HG03196 (cell line): ENCODE measurements around the gene BNIP3.

Experiments
- ATAC-seq: cut with Tn5 transposase; IDR thresholded peaks from one replicate; pipeline ENCODE4 v1.9.1; 2021; ENCODE audit not compliant: unreplicated experiment

The BNIP3 gene

DNA sequence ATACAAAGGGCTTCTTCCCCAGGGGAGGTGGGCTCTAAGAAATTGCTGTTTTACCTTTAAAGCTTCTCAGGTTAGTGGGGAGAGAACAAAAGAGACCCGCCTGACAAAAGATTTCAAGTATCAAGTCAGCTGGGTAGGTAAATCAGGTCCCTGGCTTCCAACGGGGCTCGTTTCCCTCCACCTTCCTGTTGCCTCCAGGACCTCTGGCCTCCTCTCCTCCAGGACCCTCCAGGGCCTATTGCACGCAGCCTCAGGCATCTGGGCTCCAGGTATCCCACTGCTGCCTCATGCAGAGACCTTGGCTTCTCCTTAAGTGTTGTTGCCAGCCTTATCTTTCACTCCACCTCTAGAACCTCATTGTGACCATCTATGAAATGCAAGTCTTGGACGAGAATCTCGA lies 2.9 kb downstream of the BNIP3 start:
- no peak for ATAC-seq

DNA sequence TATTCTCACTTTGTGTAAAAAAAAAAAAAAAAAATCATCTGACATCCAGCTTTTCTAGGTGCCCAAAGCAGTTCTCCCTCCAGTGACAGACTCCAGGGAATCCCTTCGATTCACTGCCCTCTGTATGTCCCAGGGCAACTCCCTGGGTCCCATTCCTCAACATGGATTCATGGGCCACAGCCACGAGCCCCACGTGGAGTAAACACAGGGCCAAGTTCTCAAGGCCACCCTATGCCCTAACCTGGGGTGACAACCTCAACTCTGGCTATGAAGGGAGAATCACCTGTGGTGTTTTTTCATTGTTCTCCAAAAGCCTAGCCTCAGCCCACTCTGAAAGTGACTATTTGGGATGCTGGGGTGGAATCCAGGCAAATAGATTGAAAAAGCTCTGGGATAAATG lies 3.4 kb downstream of the BNIP3 start:
- ATAC-seq: no peak

DNA sequence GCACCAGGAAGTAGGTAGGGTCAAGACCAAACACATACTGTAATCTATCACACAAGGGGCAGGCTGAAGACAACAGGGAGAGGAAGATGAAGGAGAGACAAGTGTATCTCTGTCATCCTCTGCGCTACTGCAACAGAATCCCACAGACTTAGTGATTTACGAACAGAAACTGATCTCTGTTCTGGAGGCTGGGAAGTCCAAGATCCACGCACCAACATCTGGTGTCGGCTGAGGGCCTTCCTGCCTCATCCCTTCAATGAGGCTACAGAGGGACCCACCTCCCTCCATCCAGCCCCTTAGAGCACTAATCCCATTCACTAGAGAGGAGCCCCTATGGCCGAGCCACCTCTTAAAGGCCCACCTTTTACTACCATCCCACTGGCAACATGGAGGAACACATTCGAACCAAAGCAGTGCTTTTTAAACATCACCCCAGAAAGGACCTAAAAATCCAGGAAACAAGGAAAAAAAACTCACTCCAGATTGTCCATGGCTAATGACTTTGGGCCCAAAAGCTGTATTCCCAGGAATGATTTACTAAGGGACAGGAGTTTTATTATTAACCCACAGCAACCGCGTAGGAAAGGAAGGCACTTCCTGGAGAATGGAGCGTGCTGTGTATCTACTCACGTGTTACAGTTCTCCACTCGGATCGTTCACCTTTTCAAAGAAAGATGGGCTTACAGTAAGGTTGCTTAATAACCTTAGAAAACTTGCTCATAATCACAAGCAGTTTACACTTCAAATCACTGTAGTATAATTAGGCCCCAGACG lies 4.2 kb downstream of the BNIP3 start:
- no peak for ATAC-seq

DNA sequence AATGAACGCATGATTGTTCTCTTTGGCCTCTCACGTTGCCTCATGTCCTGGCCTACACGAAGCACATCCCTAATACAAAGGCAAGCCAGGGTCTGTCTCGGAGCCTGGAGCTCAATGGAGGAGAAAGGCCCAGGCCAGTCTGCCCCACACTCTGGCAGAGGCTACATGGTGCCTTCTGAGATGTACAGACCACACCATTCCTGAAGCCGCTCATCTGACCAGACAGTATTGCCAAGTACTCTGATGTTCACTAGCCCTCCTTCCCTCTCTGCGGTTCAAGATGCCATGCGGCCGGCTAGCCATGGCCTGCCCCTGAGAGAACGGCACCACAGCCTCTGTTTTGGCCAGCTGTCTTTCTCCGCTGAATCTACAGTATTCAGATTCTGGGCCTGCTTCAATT lies 5.9 kb downstream of the BNIP3 start:
- ATAC-seq: no peak

DNA sequence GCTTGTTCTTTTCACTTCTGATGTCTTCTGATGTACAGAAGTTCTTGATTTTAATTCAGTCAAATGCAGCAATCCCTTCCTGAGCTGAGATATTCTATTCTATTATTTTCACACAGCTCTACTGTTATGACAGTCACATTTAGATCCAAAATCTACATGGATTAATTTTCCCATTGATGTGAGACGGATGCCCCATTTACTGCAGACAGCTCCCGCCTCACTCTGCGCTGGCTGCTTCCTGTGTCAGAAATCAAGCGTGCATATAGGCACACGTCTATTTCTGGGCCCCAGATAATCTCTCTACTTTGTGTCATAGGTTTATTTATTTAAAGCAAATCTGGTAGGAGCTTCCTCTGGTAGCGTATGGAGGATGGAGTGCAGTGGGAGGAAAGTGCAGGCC lies 6.7 kb downstream of the BNIP3 start:
- no peak for ATAC-seq

DNA sequence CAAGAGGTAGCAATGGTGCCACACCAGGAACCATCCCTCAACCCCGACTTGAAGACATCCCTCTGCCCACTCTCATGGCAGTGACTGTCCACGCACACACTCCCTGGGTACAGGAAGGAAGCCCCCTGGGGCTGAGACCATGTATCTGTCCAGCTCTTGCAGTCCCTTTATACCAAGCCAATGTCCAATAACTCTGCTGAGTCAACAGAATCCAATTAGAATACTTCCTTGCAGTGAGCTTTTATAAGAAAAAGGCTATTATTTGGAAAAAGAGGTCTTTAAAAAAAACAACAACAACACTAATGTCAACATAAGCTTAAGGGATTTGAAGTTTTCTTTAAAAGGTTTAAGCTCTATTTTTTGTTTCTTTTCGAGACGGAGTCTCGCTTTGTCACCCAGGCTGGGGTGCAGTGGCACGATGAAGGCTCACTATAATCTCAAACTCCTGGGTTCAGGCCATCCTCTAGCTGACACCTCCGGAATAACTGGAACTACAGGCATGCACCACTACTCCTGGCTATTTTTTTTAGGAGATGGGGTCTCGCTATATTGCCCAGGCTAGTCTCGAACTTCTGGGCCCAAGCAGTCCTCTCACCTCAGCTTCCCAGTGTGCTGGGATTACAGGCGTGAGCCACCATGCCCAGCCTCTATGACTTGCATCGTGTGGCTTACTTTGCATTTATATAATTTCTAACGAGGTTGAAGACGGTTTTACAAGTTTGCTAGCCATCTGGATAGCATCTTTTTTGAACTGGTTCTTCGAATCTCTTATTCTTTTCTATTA lies 7.5 kb downstream of the BNIP3 start:
- no peak for ATAC-seq

DNA sequence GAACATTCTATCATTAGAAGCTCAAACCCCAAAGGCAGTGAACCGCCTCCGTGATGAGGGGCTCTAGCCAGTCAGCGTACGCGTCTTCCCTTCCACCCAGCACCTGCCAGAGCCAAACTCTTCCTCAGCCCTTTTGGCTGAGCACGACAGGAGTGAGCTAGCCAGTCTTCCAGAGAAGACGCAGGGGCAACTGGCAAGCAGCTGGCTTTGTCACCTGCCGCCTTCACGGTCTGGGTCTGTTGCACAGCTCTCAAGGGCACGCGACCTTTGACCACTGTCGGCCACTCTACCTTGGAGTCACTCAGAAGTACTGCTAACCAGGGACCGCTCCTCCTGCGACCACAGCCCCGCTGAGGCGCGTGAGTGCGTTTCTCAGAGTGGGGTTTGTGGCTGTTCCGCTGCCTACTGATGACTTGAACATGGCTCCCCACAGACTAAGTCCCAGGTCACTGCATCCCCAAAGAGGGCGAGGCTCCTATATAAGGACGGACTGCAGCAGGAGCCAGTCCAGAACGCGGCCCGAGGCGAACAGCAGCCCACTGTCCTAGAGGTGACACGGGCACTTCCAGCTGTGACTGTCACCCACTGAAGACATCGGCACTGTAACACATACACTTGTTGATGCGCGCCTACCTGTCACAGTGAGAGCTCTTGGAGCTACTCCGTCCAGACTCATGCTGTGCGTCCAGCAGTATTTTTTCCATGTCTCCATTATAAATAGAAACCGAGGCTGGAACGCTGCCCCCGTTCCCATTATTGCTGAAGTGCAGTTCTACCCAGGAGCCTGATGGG lies 8.4 kb downstream of the BNIP3 start:
- ATAC-seq: no peak

DNA sequence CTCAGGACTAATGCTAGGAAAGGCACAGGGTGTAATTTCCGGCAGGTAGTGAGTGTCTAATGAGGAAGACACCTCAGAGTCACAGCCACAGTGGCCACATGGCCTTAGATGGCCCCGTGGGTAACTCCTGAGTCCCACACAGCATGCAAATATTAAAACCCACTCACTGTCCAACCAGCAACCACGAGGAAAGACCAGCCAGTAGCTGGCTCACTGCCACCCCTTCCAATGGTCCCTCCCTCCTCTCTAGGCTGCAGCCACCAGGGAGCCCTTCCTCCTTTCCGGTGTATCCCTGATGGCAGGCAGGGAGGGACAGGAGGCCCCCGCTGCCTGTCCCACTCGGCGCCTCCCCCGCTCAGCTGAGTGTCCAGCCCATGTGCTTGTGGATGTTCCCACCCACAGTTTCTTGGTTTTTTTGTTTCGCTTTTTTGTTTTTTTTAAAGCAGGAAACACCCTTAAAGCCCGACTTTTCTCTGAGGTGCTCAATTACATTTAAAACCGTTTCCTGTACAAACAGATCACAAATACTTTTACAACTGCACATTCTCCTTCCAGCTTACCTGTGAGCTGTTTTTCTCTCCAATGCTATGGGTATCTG lies 9.2 kb downstream of the BNIP3 start:
- no peak for ATAC-seq

DNA sequence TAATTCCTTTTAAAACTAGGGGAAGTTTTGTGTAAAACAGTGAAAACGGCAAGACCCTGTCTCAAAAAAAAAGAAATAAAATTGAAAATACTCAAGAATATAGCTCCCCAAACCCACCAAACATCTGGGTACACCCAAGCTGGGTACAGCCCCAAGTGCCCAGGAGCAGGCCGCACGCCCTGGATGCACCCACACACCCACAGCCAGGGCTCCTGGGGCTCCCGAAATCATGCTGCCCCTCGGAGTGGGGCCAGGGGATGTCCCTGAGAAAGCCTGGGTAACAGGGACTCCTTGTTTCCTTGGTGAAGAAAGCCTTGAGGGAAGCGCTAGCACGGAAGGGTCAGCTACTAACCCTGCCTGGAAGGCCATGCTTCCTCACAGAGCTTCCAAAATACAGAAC lies 10.1 kb downstream of the BNIP3 start:
- no peak for ATAC-seq

DNA sequence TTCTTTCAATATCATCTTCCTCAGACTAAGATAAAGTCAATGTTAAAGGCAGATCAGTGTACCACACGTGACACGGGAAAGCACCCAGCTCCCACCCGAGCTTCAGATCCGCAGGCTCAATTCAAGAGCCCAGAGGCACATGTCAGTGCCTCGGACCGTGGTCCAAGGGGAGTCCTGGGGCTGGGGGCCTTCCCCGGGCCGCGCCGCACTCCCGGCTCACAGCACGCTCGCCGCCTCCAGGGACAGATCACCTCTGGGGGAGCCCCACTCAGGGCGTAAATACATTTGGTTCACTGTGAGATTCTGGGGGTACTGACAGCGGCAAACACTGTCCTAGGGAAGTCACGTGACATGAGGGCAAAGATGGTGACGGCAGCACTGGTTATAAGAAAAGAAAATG lies 10.8 kb downstream of the BNIP3 start:
- ATAC-seq: no peak

DNA sequence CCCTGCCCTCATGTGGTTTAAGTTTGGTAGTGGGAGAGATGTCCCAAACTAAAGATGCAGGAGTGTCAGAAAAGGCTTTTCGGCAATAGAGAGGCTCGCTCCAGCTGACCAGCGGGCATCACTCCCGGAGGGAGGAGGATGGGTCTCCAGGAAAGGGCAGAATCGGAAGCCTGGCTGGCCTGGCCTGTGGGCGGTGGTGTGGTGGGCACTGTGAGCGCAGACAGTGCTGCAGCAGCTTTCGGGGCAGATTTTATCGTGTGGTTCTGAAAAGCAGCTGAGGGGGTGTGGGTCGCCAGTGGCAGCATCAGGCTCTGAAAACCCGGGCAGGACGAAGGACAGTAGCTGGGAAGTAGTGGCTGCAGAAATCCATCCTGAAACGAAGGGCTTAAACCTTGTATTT lies 12.8 kb downstream of the BNIP3 start:
- no peak for ATAC-seq

DNA sequence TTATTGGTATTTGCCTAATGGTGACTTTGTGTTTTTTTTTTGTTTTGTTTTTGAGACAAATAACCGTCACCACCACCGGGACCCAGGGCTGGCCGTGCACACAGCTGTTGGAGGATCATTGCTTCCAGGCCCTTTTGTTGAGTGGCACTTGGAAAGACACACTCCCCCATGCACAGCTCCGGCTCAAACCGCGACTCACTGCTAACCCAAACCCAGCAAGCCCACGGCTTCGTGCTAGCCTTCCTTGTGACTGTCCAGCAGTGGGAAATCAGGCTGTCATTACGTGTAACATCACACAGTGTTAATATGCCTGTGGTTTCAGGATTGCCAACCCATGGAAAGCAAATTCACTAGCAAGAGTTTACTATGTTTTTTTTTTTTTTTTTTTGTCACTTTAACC lies 17.4 kb downstream of the BNIP3 start:
- no peak for ATAC-seq

DNA sequence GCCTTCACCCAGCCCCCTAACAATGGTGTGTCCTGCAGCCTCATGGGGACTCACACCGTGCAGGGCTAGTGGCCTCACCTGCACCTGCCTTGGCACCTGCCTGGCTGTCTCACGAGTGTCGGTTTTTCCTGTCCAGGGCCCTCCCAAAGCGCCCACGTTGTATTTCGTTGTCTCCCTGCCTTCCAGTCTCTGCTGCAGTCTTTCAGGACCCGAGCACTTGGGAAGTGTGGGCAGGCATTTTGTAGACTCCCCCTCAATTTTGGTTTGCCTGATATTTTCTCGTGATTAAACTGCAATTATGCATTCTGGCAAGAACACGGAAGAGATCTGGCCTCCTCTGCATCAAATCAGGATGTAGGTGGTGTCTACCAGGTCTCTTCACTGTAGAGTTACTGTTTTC lies 17.9 kb downstream of the BNIP3 start:
- ATAC-seq: no peak

DNA sequence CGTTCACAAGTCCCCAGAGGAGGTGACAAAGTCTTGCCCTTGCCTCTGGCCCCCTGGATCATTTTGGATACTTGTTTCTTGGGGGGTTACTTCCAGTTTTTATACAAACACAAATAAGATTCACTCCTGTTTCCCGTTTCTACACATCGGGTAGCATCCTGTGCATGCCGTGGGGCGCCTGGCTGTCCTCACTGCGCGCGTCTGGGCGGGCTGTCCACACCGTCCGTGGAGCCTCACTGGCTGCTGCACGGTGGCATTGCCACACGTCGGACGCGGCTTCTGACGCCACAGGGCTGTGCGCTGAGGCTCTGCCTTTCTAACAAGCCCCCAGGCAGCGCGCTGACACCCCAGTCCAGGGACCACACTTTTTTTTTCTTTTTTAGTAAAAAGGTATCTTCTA lies 18.4 kb downstream of the BNIP3 start:
- no peak for ATAC-seq

DNA sequence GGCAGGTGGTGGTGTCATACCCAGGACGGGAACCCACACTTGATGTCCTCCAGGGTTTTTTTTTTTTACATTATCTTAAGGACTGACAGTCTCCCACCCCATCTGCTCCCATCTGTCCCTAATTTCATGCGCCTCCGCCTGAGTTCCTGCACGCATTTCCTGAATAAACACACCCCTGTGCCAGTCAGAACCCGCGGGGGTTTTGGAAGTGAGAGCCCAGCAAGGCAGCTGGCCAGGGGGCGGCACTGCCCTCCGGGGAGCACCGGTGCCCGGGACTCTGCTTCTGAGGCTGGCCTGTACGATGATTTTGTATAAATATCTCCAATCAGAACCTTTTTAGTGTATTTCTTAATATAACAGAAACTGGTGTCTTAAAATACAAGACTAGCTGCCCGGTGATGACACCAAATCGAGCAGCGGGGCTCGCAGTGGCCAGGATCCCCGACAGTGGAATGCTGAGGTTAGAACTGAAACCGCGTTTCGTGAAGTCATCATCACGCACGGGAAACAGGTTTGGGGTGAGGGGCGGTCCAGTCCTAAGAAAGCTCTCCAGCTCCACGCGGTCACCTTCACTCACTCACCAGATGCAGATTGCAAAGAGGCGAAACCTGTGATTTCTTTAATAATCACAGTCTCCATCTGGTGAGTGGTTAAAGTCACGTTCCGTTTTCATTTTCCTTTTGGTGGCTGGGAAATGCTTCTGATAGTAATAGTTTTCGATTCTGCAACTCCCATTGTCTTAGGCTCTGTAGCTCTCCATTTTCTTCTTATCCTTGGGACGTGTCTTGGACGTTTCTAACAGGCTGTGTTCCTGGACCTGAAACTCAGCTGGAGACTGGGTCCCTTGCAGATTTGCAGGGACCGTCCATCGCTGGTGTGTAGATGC lies 19.7 kb downstream of the BNIP3 start:
- no peak for ATAC-seq

DNA sequence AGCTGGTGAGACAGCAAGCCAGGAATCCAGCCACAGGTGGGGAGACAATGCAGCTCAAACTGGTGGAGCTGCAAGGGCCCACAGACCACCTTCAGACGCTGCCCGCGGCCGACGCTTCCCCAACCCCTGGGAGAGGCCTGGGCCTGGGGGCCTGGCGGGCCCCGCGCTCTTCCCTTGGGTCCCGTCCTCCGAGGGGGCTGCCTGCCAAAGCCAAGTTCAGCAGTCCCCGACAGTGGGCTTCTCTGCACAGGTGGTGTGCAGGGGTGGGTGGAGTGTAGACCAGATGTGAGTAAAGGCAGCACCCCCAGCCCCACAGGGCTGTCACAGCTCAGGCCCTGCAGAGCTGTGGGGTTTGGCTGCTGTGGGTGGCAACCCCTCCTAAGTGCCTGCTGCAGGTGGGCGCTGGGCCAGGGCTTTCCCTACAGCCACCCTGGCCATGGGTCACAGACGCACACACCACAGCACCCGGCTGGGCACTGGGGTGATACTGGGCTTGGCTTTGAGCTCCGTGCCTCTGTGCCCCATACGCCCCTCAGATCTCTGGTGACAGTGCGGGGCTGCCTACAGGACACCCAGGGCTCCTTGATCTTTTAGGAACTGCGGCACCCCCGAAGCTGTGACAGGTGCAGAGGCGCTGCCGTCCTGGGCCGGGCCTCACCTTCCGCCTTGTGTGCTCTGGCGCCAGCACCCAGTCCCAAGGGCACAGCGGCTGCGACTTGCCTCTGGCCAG lies 20.5 kb downstream of the BNIP3 start:
- no peak for ATAC-seq

DNA sequence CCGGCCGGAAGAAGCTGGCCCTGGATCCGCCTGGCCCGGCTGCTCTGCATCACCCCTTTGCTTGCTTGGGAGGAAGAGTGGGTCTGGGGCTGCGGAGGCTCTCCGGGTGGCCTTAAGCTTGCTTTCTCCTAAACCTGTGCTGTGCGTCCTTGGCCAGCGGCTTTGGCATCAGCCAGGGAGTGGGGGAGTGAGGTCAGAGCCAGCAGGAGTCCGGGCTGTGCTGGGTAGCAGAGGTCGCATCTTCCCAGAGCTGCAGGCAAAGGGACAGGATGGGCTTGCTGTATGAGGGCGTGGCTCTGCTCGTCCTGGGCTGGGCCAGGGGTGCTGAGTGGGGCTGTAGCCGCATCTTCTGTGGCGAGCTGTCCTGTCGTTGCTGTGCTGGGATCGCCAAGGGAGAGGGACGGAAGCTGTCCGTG lies 21.1 kb downstream of the BNIP3 start:
- no peak for ATAC-seq

DNA sequence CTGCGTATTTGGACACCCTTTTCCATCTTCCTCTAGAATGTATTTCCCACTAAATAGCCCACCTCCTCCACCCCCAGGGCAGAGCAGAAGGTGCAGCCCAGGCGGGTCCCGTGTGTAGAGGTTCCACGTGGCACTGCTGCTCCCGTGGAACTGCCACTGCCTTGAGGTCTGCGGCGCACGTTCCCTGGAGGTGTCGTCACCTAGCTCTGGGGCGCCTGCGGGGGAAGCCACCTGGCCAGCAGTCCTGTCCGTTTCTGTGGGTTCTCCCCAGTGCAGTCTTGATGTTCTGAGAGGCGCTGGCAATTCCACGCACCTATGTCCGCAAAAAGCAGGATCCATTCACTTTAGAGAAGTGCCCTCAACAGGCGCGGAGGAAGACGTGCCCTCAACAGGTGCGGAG lies 21.9 kb downstream of the BNIP3 start:
- no peak for ATAC-seq

DNA sequence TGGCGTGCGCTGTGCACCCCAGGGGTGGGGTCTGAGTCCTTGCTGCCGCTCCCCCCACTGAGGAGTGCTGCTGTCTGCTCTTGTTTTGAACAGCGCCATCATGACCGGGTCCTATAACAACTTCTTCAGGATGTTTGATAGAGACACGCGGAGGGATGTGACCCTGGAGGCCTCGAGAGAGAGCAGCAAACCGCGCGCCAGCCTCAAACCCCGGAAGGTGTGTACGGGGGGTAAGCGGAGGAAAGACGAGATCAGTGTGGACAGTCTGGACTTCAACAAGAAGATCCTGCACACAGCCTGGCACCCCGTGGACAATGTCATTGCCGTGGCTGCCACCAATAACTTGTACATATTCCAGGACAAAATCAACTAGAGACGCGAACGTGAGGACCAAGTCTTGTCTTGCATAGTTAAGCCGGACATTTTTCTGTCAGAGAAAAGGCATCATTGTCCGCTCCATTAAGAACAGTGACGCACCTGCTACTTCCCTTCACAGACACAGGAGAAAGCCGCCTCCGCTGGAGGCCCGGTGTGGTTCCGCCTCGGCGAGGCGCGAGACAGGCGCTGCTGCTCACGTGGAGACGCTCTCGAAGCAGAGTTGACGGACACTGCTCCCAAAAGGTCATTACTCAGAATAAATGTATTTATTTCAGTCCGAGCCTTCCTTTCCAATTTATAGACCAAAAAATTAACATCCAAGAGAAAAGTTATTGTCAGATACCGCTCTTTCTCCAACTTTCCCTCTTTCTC lies 26.0 kb downstream of the BNIP3 start:
- no peak for ATAC-seq
